Lung (tissue), 12 donors: ENCODE results near the gene CFB. TPM values are rescaled to one million over a fixed set of nuclear protein-coding genes. Genes with fewer than 3 reads are reported as not detected.

Experiments
- ATAC-seq: fragments of 200-7000 bp; cut with Tn5 transposase; one replicate; pipeline ENCODE4 v1.9.1; 2020; ENCODE audit warnings: moderate number of reproducible peaks; ENCODE audit not compliant: insufficient read depth, low FRiP score
- DNase-seq, 3 donors: peaks; one replicate each; pipeline ENCODE4 v3.0.0-alpha.2; 2013 to 2017
- H3K27ac ChIP-seq, 2 donors: one replicate each; pipeline ENCODE4 v1.5.1; 2013; ENCODE audit warnings: mild to moderate bottlenecking in 2 of 2, moderate library complexity in 2 of 2, control low read depth in 1 of 2, inconsistent platforms in 1 of 2, low read depth in 1 of 2, low read length in 1 of 2
- H3K27me3 ChIP-seq, 3 donors: one replicate each; pipeline ENCODE4 v1.5.1; 2013; ENCODE audit warnings: low read length in 2 of 3; ENCODE audit not compliant: control insufficient read depth in 3 of 3, insufficient read depth in 3 of 3
- H3K36me3 ChIP-seq, 4 donors: one replicate each; pipeline ENCODE4 v1.5.1; 2013; ENCODE audit warnings: low read length in 4 of 4, mild to moderate bottlenecking in 1 of 4, moderate library complexity in 1 of 4; ENCODE audit not compliant: control insufficient read depth in 4 of 4, insufficient read depth in 4 of 4
- H3K4me1 ChIP-seq, 5 donors: one replicate each; pipeline ENCODE4 v1.5.1; 2013; ENCODE audit warnings: low read length in 5 of 5, mild to moderate bottlenecking in 2 of 5, moderate library complexity in 1 of 5; ENCODE audit not compliant: control insufficient read depth in 5 of 5, insufficient read depth in 5 of 5
- H3K4me3 ChIP-seq: one replicate; pipeline ENCODE4 v1.5.1; 2013; ENCODE audit warnings: mild to moderate bottlenecking, control low read depth, moderate library complexity
- H3K9ac ChIP-seq, 2 donors: one replicate each; pipeline ENCODE4 v1.5.1; 2013; ENCODE audit warnings: low read length in 2 of 2, control low read depth in 1 of 2; ENCODE audit not compliant: insufficient read depth in 1 of 2
- H3K9me3 ChIP-seq, 4 donors: one replicate each; pipeline ENCODE4 v1.5.1; 2013; ENCODE audit warnings: low read length in 3 of 4, mild to moderate bottlenecking in 1 of 4, moderate library complexity in 1 of 4; ENCODE audit not compliant: control insufficient read depth in 4 of 4, insufficient read depth in 3 of 4
- CTCF ChIP-seq: IDR thresholded peaks from 2 replicates; pipeline ENCODE4 v1.5.1; 2012; ENCODE audit warnings: mild to moderate bottlenecking; ENCODE audit errors: control extremely low read depth, extremely low read depth
- WGBS, 2 donors: extraction: QIAGEN DNeasy Blood & Tissue Kit; methylation state at CpG; one replicate each; pipeline ENCODE4 v1.1.7; 2013; 5-methylcytosine and 5-hydroxymethylcytosine counted together
- polyA plus RNA-seq, 2 donors: library from polyadenylated mRNA; stranded (reverse); fragments of 200-250 nt; gene quantifications; one replicate each; pipeline ENCODE4 v1.2.1, GENCODE V29; 2013
- total RNA-seq, 2 donors: library from RNA; depleted of rRNA in 1 of 2; stranded (reverse); fragments of >200 nt in 1 of 2; gene quantifications; one replicate each; pipeline ENCODE4 v1.2.1, GENCODE V29; 2014 to 2021
- donor health status: control.
- donor health status: control.
- donor health status: Bipolar disorder and iron deficiency.
- donor health status: healthy.
- donor health status: DM: yes; HTN: yes; CAD: no.

CFB gene
- total and polyA plus RNA-seq, 4 donors = 173 to 297 (median 234) TPM

- Histone ChIP-seq H3K4me1 (peaks cover 1 to 7% (median 3%) of the 10 kb centered on the region in 5 donors), H3K36me3 (peaks cover 16 to 39% (median 30%) of the 10 kb centered on the region in 4 donors), H3K27ac (no peak overlapping the region), H3K9me3 (no peaks in the 10 kb centered on the region), H3K27me3 (no peaks in the 10 kb centered on the region), H3K4me3 (no peak overlapping the region), H3K9ac (no peak overlapping the region)
- ATAC-seq (no peak), DNase-seq (no peak)
- TF ChIP-seq CTCF = no peak
- WGBS, 2 donors = 79 to 83% methylated on average over 5 of the region's 5 CpGs
These were observed 7.0 kb downstream of the CFB start for GRCh38 chr6:31952890-31953289.

- DNase-seq = no peak
- H3K36me3 ChIP-seq = peaks cover 16 to 39% (median 31%) of the 10 kb centered on the region in 4 donors
- no peak for TF ChIP-seq CTCF
- H3K27me3 ChIP-seq = no peaks in the 10 kb centered on the region
- no peak for ATAC-seq
- WGBS, 2 donors = 98% methylated on average over 28 of the region's 28 CpGs
- no peak overlapping the region for H3K9ac ChIP-seq
- H3K4me3 ChIP-seq = no peak overlapping the region
- H3K9me3 ChIP-seq = no peaks in the 10 kb centered on the region
- peaks cover 4 to 16% (median 7%) of the 10 kb centered on the region in 5 donors for H3K4me1 ChIP-seq
- H3K27ac ChIP-seq = no peak overlapping the region
These were observed 8.6 kb downstream of the CFB start for GRCh38 chr6:31954511-31954910.

- 63% methylated on average over 3 of the region's 3 CpGs for whole genome bisulfite sequencing, 2 donors
- H3K36me3 ChIP-seq = peaks cover 16 to 39% (median 35%) of the 10 kb centered on the region in 4 donors
- no peak overlapping the region for H3K27ac ChIP-seq
- TF ChIP-seq CTCF = no peak
- no peak overlapping the region for H3K4me3 ChIP-seq
- H3K9me3 ChIP-seq = no peaks in the 10 kb centered on the region
- DNase-seq (no peak), ATAC-seq (no peak)
- peaks cover 4 to 19% (median 9%) of the 10 kb centered on the region in 5 donors for H3K4me1 ChIP-seq
- no peaks in the 10 kb centered on the region for H3K27me3 ChIP-seq
- no peak overlapping the region for H3K9ac ChIP-seq
These were observed 10.9 kb downstream of the CFB start for GRCh38 chr6:31956796-31957195.

GRCh38 chr6:31958412-31958740 lies 12.5 kb downstream of the CFB start:
- 7 to 13% methylated on average over 11 of the region's 11 CpGs for WGBS, 2 donors
- ATAC-seq (no peak), DNase-seq (no peak)
- Histone ChIP-seq H3K4me1 (peaks cover 4 to 19% (median 9%) of the 10 kb centered on the region in 5 donors), H3K36me3 (peaks cover 20 to 48% (median 25%) of the 10 kb centered on the region in 4 donors), H3K27ac (peak overlapping the region; percentile 79 to 94), H3K4me3 (peak overlapping the region; percentile 82), H3K9me3 (no peaks in the 10 kb centered on the region), H3K9ac (peak overlapping the region; percentile 94 to 98), H3K27me3 (no peaks in the 10 kb centered on the region)
- TF ChIP-seq CTCF = no peak
